HUES64 (cell line): Measurements from ENCODE around the gene VSIG10L.

Experiments
- H3K27ac ChIP-seq: 2 replicates; pipeline ENCODE4 v1.7.0; 2013; ENCODE audit warnings: low read depth, low read length, inconsistent platforms
- H3K27me3 ChIP-seq: 2 replicates; pipeline ENCODE4 v1.6.1; 2013; ENCODE audit warnings: mild to moderate bottlenecking, low read length; ENCODE audit not compliant: insufficient read depth
- H3K36me3 ChIP-seq: 2 replicates; pipeline ENCODE4 v1.6.1; 2013; ENCODE audit warnings: mild to moderate bottlenecking, low read length; ENCODE audit not compliant: insufficient read depth
- H3K4me1 ChIP-seq: 2 replicates; pipeline ENCODE4 v1.6.1; 2013; ENCODE audit warnings: mild to moderate bottlenecking, low read length, moderate library complexity; ENCODE audit not compliant: insufficient read depth
- H3K4me3 ChIP-seq: 2 replicates; pipeline ENCODE4 v1.5.1; 2013; ENCODE audit warnings: mild to moderate bottlenecking, low read length, moderate library complexity
- H3K9ac ChIP-seq: 2 replicates; pipeline ENCODE4 v1.6.1; 2013; ENCODE audit warnings: mild to moderate bottlenecking, low read depth, low read length
- H3K9me3 ChIP-seq: 2 replicates; pipeline ENCODE4 v1.6.1; 2013; ENCODE audit warnings: low read depth, low read length; ENCODE audit not compliant: insufficient read depth
- whole genome bisulfite sequencing: fragments of 150-250, 120-280 bp; methylation state at CpG from one replicate; pipeline ENCODE4 v1.1.7; 2013; ENCODE audit warnings: missing lambda C conversion rate; 5-methylcytosine and 5-hydroxymethylcytosine counted together

The VSIG10L gene

GRCh38 chr19:51346742-51347141, 4.8 kb upstream of the VSIG10L start:
- Histone ChIP-seq H3K9ac (no peak overlapping the region), H3K27ac (no peak overlapping the region), H3K4me3 (no peak overlapping the region), H3K9me3 (no peaks in the 10 kb centered on the region), H3K4me1 (peaks cover 8% of the 10 kb centered on the region), H3K36me3 (0 out of 2 replicates have a peak, but pooled peaks cover 8% of the 10 kb centered on the region), H3K27me3 (peaks cover 1% of the 10 kb centered on the region; the same call in 1 of the 2 replicates)
- 87% methylated on average over 17 of the region's 17 CpGs for WGBS

GRCh38 chr19:51345076-51345620, 3.2 kb upstream of the VSIG10L start:
- Histone ChIP-seq H3K9ac (no peak overlapping the region), H3K4me3 (no peak overlapping the region), H3K27ac (no peak overlapping the region), H3K9me3 (no peaks in the 10 kb centered on the region), H3K4me1 (peaks cover 8% of the 10 kb centered on the region), H3K27me3 (peaks cover 17% of the 10 kb centered on the region), H3K36me3 (0 out of 2 replicates have a peak, but pooled peaks cover 1% of the 10 kb centered on the region)
- WGBS: 94% methylated on average over 9 of the region's 9 CpGs

GRCh38 chr19:51342631-51343569, 961 bp upstream of the VSIG10L start:
- Histone ChIP-seq H3K9me3 (no peaks in the 10 kb centered on the region), H3K27ac (no peak overlapping the region), H3K4me3 (no peak overlapping the region), H3K27me3 (peaks cover 18% of the 10 kb centered on the region), H3K4me1 (peaks cover 12% of the 10 kb centered on the region), H3K36me3 (no peaks in the 10 kb centered on the region), H3K9ac (no peak overlapping the region)
- 59% methylated on average over 9 of the region's 9 CpGs for whole genome bisulfite sequencing

- Histone ChIP-seq H3K4me3 (peak overlapping the region; percentile 76; the same call in 1 of the 2 replicates), H3K27ac (no peak overlapping the region), H3K9ac (no peak overlapping the region)
Observed at GRCh38 chr19:51341066-51341465, 873 bp downstream of the VSIG10L start.

GRCh38 chr19:51339687-51340656, 2.0 kb downstream of the VSIG10L start:
- Histone ChIP-seq H3K9me3 (no peaks in the 10 kb centered on the region), H3K4me1 (peaks cover 12% of the 10 kb centered on the region), H3K27me3 (peaks cover 18% of the 10 kb centered on the region), H3K36me3 (no peaks in the 10 kb centered on the region), H3K27ac (peak overlapping the region; percentile 52; the same call in 1 of the 2 replicates), H3K4me3 (peak overlapping the region; percentile 76), H3K9ac (peak overlapping the region; percentile 70)
- under 1% methylated on average over 107 of the region's 107 CpGs for WGBS

More at GRCh38 chr19:51341066-51341465, 873 bp downstream of the VSIG10L start:
- WGBS: 94% methylated on average over 18 of the region's 18 CpGs
- no peaks in the 10 kb centered on the region for H3K36me3 ChIP-seq
- peaks cover 18% of the 10 kb centered on the region for H3K27me3 ChIP-seq
- H3K9me3 ChIP-seq: no peaks in the 10 kb centered on the region
- H3K4me1 ChIP-seq: peaks cover 12% of the 10 kb centered on the region

GRCh38 chr19:51339313-51339686, 2.6 kb downstream of the VSIG10L start:
- WGBS: under 1% methylated on average over 10 of the region's 10 CpGs
- H3K4me1 ChIP-seq: peaks cover 12% of the 10 kb centered on the region
- peak overlapping the region; percentile 67; the same call in 1 of the 2 replicates for H3K9ac ChIP-seq
- H3K27ac ChIP-seq: peak overlapping the region; percentile 52; the same call in 1 of the 2 replicates
- H3K9me3 ChIP-seq: no peaks in the 10 kb centered on the region
- H3K36me3 ChIP-seq: no peaks in the 10 kb centered on the region
- H3K4me3 ChIP-seq: peak overlapping the region; percentile 76
- H3K27me3 ChIP-seq: peaks cover 18% of the 10 kb centered on the region

- Histone ChIP-seq H3K27ac (peak overlapping the region; percentile 52; the same call in 1 of the 2 replicates), H3K9ac (peak overlapping the region; percentile 67), H3K27me3 (peaks cover 18% of the 10 kb centered on the region), H3K9me3 (no peaks in the 10 kb centered on the region), H3K4me3 (peak overlapping the region; percentile 76), H3K4me1 (peaks cover 12% of the 10 kb centered on the region), H3K36me3 (no peaks in the 10 kb centered on the region)
- WGBS: 11% methylated on average over 41 of the region's 43 CpGs
Observed at GRCh38 chr19:51338563-51339312, 3.2 kb downstream of the VSIG10L start.

- Histone ChIP-seq H3K4me1 (peaks cover 12% of the 10 kb centered on the region), H3K9ac (peak overlapping the region; percentile 59; the same call in 1 of the 2 replicates), H3K9me3 (no peaks in the 10 kb centered on the region), H3K27me3 (peaks cover 18% of the 10 kb centered on the region), H3K27ac (no peak overlapping the region), H3K36me3 (no peaks in the 10 kb centered on the region; the same call in 1 of the 2 replicates), H3K4me3 (peak overlapping the region; percentile 76)
- WGBS: 85% methylated on average over 19 of the region's 19 CpGs
Observed at GRCh38 chr19:51337861-51338562, 3.9 kb downstream of the VSIG10L start.

GRCh38 chr19:51337141-51337860, 4.6 kb downstream of the VSIG10L start:
- no peaks in the 10 kb centered on the region for H3K9me3 ChIP-seq
- peaks cover 18% of the 10 kb centered on the region for H3K27me3 ChIP-seq
- H3K4me3 ChIP-seq: no peak overlapping the region
- H3K4me1 ChIP-seq: peaks cover 9% of the 10 kb centered on the region
- 96% methylated on average over 13 of the region's 13 CpGs for WGBS
- no peak overlapping the region for H3K27ac ChIP-seq
- no peak overlapping the region for H3K9ac ChIP-seq
- H3K36me3 ChIP-seq: peaks cover 2% of the 10 kb centered on the region; the same call in 1 of the 2 replicates
